PFSK-1 (cell line): Measurements from ENCODE around the gene KLHL2.

Source experiments
- FOXP2 ChIP-seq: optimal IDR thresholded peaks from 2 replicates; pipeline ENCODE3; 2011; ENCODE audit warnings: borderline replicate concordance, control low read depth, inconsistent platforms; ENCODE audit not compliant: insufficient read depth; ENCODE audit errors: extremely low read length, extremely low read depth
- POLR2AphosphoS5 ChIP-seq: IDR thresholded peaks from 2 replicates; pipeline ENCODE4 v1.6.1; 2012; ENCODE audit warnings: low read depth, mild to moderate bottlenecking, control low read depth, low read length, moderate library complexity
- REST ChIP-seq, 2 experiments: IDR thresholded peaks; 2 replicates each; pipeline versions ENCODE4 v1.6.1 to v1.8.0; 2011 to 2012; ENCODE audit warnings: low read depth in 2 of 2, low read length in 2 of 2, control low read depth in 1 of 2, inconsistent platforms in 1 of 2, mild to moderate bottlenecking in 1 of 2, moderate library complexity in 1 of 2; ENCODE audit not compliant: insufficient read depth in 1 of 2
- SIN3A ChIP-seq: IDR thresholded peaks from 2 replicates; pipeline ENCODE4 v1.6.1; 2012; ENCODE audit warnings: mild to moderate bottlenecking, low read length, moderate library complexity, borderline replicate concordance; ENCODE audit not compliant: insufficient read depth
- TAF1 ChIP-seq: IDR thresholded peaks from 2 replicates; pipeline ENCODE4 v1.6.1; 2012; ENCODE audit warnings: low read length, control low read depth, borderline replicate concordance; ENCODE audit not compliant: insufficient read depth

Gene KLHL2

GRCh38 chr4:165192500-165192898 is 14.9 kb upstream of the KLHL2 start:
- no peak for TF ChIP-seq REST (IDR thresholded peaks at IDR 0.05; ENCODE audit: insufficient read depth in 1 of 2, low read depth in 2 of 2, low read length in 2 of 2)
- no peak for TF ChIP-seq FOXP2
- TF ChIP-seq TAF1: no peak
- no peak for TF ChIP-seq POLR2AphosphoS5
- no peak for TF ChIP-seq SIN3A

- TF ChIP-seq SIN3A: no peak
- TF ChIP-seq REST (IDR thresholded peaks at IDR 0.05; ENCODE audit: insufficient read depth in 1 of 2, low read depth in 2 of 2, low read length in 2 of 2): no peak
- TF ChIP-seq FOXP2: no peak
- no peak for TF ChIP-seq POLR2AphosphoS5
- no peak for TF ChIP-seq TAF1
These were observed 14.4 kb upstream of the KLHL2 start for GRCh38 chr4:165192956-165193355.

GRCh38 chr4:165194368-165194767 is 13.0 kb upstream of the KLHL2 start:
- TF ChIP-seq REST (IDR thresholded peaks at IDR 0.05; ENCODE audit: insufficient read depth in 1 of 2, low read depth in 2 of 2, low read length in 2 of 2) (no peak), FOXP2 (no peak), SIN3A (no peak), POLR2AphosphoS5 (no peak), TAF1 (no peak)

GRCh38 chr4:165198329-165198728 is 9.0 kb upstream of the KLHL2 start:
- TF ChIP-seq SIN3A (no peak), TAF1 (no peak), POLR2AphosphoS5 (no peak), FOXP2 (no peak), REST (IDR thresholded peaks at IDR 0.05; ENCODE audit: insufficient read depth in 1 of 2, low read depth in 2 of 2, low read length in 2 of 2) (no peak)

- TF ChIP-seq REST (IDR thresholded peaks at IDR 0.05; ENCODE audit: insufficient read depth in 1 of 2, low read depth in 2 of 2, low read length in 2 of 2): no peak
- TF ChIP-seq SIN3A: no peak
- TF ChIP-seq TAF1: no peak
- no peak for TF ChIP-seq FOXP2
- TF ChIP-seq POLR2AphosphoS5: no peak
These were observed 8.1 kb upstream of the KLHL2 start for GRCh38 chr4:165199286-165199685.
